HepG2 (cell line): ENCODE data around the gene SSTR5. TPM values are rescaled to one million over a fixed set of nuclear protein-coding genes. Genes with fewer than 3 reads are reported as not detected.
A peak's percentile ranks its signal among the peaks of the same experiment; 100 is the strongest.

Experiments
- ATAC-seq: fragments of 200-7000 bp; cut with Tn5 transposase; 3 replicates; pipeline ENCODE4 v1.9.1; 2020; ENCODE audit warnings: mild to moderate bottlenecking, moderate library complexity
- BruUV-seq: library from RNA; stranded (reverse); fragments of 400-500 nt; replicated peaks from 2 replicates; lab custom pipeline; 2021; lab: Mats Ljungman, UMichigan
- CTCF ChIA-PET: fragments of 300-600 bp; formaldehyde crosslinking; extraction: SDS; loops from one replicate; lab custom pipeline; 2021; ENCODE audit warnings: low total read pairs, inconsistent platforms, low intra/inter-chr PET ratio; lab: Yijun Ruan, JAX
- POLR2A ChIA-PET: fragments of 350-600 bp; sonication (Branson Sonifier 250); formaldehyde crosslinking; loops from one replicate; lab custom pipeline; 2020; ENCODE audit warnings: antibody characterized with exemption, inconsistent platforms; lab: Yijun Ruan, JAX
- DNase-seq: peaks from one replicate; pipeline ENCODE4 v3.0.0-alpha.2; 2015; ENCODE audit warnings: low spot score
- FAIRE-seq: peaks from 3 replicates; lab custom pipeline; 2011; peaks lifted over from hg19 to GRCh38; lab: Jason Lieb, UNC
- H2AFZ ChIP-seq: one replicate; pipeline ENCODE4 v1.6.1; 2011; ENCODE audit warnings: low read length, inconsistent platforms
- H3K27ac ChIP-seq: fragments of 300-600 bp; 3 replicates; pipeline ENCODE4 v1.8.0; 2011; ENCODE audit warnings: mixed run types, mild to moderate bottlenecking, mixed read lengths, low read length, inconsistent platforms; ENCODE audit not compliant: insufficient read depth; ENCODE audit errors: extremely low read length
- H3K27me3 ChIP-seq, 2 experiments: fragments of 200-600 bp in 1 of 2; 2 replicates in 1 of 2; 3 replicates in 1 of 2; pipeline versions ENCODE4 v1.6.0 to v1.8.0; 2011; ENCODE audit warnings: low read length in 2 of 2, mild to moderate bottlenecking in 2 of 2, moderate library complexity in 2 of 2, inconsistent platforms in 1 of 2; ENCODE audit not compliant: insufficient read depth in 2 of 2, control insufficient read depth in 1 of 2
- H3K36me3 ChIP-seq, 2 experiments: fragments of 200-600 bp in 1 of 2; replicated peaks in 1 of 2; 2 replicates in 1 of 2; 3 replicates in 1 of 2; pipeline versions ENCODE4 v1.5.1 to v1.8.0; 2011; ENCODE audit warnings: low read length in 2 of 2, inconsistent platforms in 1 of 2; ENCODE audit not compliant: insufficient read depth in 2 of 2, control insufficient read depth in 1 of 2
- H3K4me1 ChIP-seq: 2 replicates; pipeline ENCODE4 v1.5.1; 2012; ENCODE audit warnings: low read length, inconsistent platforms; ENCODE audit not compliant: insufficient read depth
- H3K4me2 ChIP-seq: 2 replicates; pipeline ENCODE4 v1.6.0; 2011; ENCODE audit warnings: low read depth, low read length, inconsistent platforms
- H3K4me3 ChIP-seq, 3 experiments: fragments of 200-600 bp in 1 of 3; sonication (generic), shearing (Covaris generic) in 1 of 3; replicated peaks in 1 of 3; 2 replicates each; pipeline ENCODE4 v1.5.1; 2011 to 2016; ENCODE audit warnings: low read length in 3 of 3, inconsistent platforms in 2 of 3, low read depth in 2 of 3, mild to moderate bottlenecking in 2 of 3, control low read depth in 1 of 3, mixed read lengths in 1 of 3; ENCODE audit not compliant: insufficient read depth in 1 of 3
- H3K79me2 ChIP-seq: one replicate; pipeline ENCODE4 v1.6.1; 2011; ENCODE audit warnings: low read length, inconsistent platforms; ENCODE audit not compliant: insufficient read depth
- H3K9ac ChIP-seq: 2 replicates; pipeline ENCODE4 v1.6.0; 2011; ENCODE audit warnings: mild to moderate bottlenecking, low read depth, low read length, inconsistent platforms; ENCODE audit not compliant: insufficient read depth
- H3K9me3 ChIP-seq: 2 replicates; pipeline ENCODE4 v1.5.1; 2012; ENCODE audit warnings: mild to moderate bottlenecking, low read length
- H4K20me1 ChIP-seq: 2 replicates; pipeline ENCODE4 v1.6.0; 2011; ENCODE audit warnings: inconsistent platforms, mild to moderate bottlenecking, low read length, moderate library complexity; ENCODE audit not compliant: insufficient read depth
- AKAP8 ChIP-seq: sonication (generic); formaldehyde crosslinking; IDR thresholded peaks from 2 replicates; pipeline ENCODE4 v1.5.1; 2020; ENCODE audit warnings: mild to moderate bottlenecking, missing genetic modification reagents
- FOXJ3 ChIP-seq: sonication (generic); formaldehyde crosslinking; IDR thresholded peaks from 2 replicates; pipeline ENCODE4 v1.4.0; 2020; ENCODE audit warnings: missing genetic modification reagents, mild to moderate bottlenecking, borderline replicate concordance
- KAT2B ChIP-seq: fragments of 150-350 bp; IDR thresholded peaks from 2 replicates; pipeline ENCODE4 v1.6.1; 2014; ENCODE audit warnings: low read depth, low read length, borderline replicate concordance
- KMT2A ChIP-seq: sonication (generic); formaldehyde crosslinking; IDR thresholded peaks from 2 replicates; pipeline ENCODE4 v1.4.0; 2020; ENCODE audit warnings: missing genetic modification reagents
- MAFF ChIP-seq: IDR thresholded peaks from 2 replicates; pipeline ENCODE4 v1.6.1; 2011; ENCODE audit warnings: low read depth, low read length, improper control_type of control experiment
- MAFK ChIP-seq, 2 experiments: IDR thresholded peaks in 1 of 2; conservative IDR thresholded peaks in 1 of 2; 2 replicates each; pipeline ENCODE4 v1.6.1; 2011; ENCODE audit warnings: improper control_type of control experiment in 2 of 2, low read length in 2 of 2
- MTF2 ChIP-seq: sonication (generic); formaldehyde crosslinking; IDR thresholded peaks from 2 replicates; pipeline ENCODE4 v1.5.0; 2020; ENCODE audit warnings: missing genetic modification reagents, borderline replicate concordance
- RELA ChIP-seq: sonication (generic); formaldehyde crosslinking; IDR thresholded peaks from 2 replicates; pipeline ENCODE4 v1.4.0; 2020; ENCODE audit warnings: missing genetic modification reagents
- RERE ChIP-seq: IDR thresholded peaks from 2 replicates; pipeline ENCODE4 v1.6.1; 2016; ENCODE audit warnings: low read depth, missing genetic modification reagents, missing compliant biosample characterization
- SP4 ChIP-seq: sonication (generic); formaldehyde crosslinking; IDR thresholded peaks from 2 replicates; pipeline ENCODE4 v1.8.1; 2023; ENCODE audit warnings: mild to moderate bottlenecking, missing genetic modification reagents
- THAP11 ChIP-seq: IDR thresholded peaks from 2 replicates; pipeline ENCODE4 v1.6.1; 2016; ENCODE audit warnings: missing biosample characterization, missing genetic modification reagents
- ZBTB3 ChIP-seq: sonication (generic); formaldehyde crosslinking; IDR thresholded peaks from 2 replicates; pipeline ENCODE4 v1.4.0; 2020; ENCODE audit warnings: low read depth, mild to moderate bottlenecking, moderate library complexity, missing genetic modification reagents, borderline replicate concordance
- ZNF274 ChIP-seq: sonication (generic); formaldehyde crosslinking; IDR thresholded peaks from 2 replicates; pipeline ENCODE4 v1.5.1; 2020; ENCODE audit warnings: mild to moderate bottlenecking, missing genetic modification reagents
- ZNF430 ChIP-seq: sonication (generic); formaldehyde crosslinking; IDR thresholded peaks from 2 replicates; pipeline ENCODE4 v1.9.0; 2021; ENCODE audit warnings: mild to moderate bottlenecking, missing genetic modification reagents
- ZNF446 ChIP-seq: sonication (generic); formaldehyde crosslinking; IDR thresholded peaks from 2 replicates; pipeline ENCODE4 v1.5.0; 2020; ENCODE audit warnings: mild to moderate bottlenecking, missing genetic modification reagents
- WGBS: methylation state at CpG from one replicate; pipeline ENCODE4 v1.1.6; 2017; ENCODE audit warnings: low lambda C conversion rate; 5-methylcytosine and 5-hydroxymethylcytosine counted together
- in situ Hi-C: cut with HindIII; loops from 2 replicates; pipeline ENCODE4 v1.10.0; 2017; ENCODE audit warnings: low pct_unique_long_range_greater_than_20kb; ENCODE audit not compliant: extremely low pct_ligation_motif_present
- intact Hi-C: fragments of 100-400 bp; cut with micrococcal nuclease; formaldehyde crosslinking; loops from one replicate; pipeline ENCODE4 v1.10.0; 2022; ENCODE audit not compliant: unreplicated experiment
- polyA plus RNA-seq, 8 experiments: library from polyadenylated mRNA; depleted of rRNA in 3 of 8; stranded (reverse) in 7 of 8; unstranded in 1 of 8; fragments of >200 nt; fragmentation: Illumina TruSeq in 4 of 8; extraction: Trizol in 4 of 8; gene quantifications; 2 replicates each; pipeline versions ENCODE4 v1.2.1 to v1.2.3, GENCODE V29; 2011 to 2016; ENCODE audit warnings: low read depth in 4 of 8, missing spikeins in 1 of 8, mixed read lengths in 1 of 8; ENCODE audit not compliant: insufficient read depth in 1 of 8
- total RNA-seq, 5 experiments: library from RNA; depleted of rRNA; stranded (reverse); fragments of >200 nt; fragmentation: Illumina TruSeq; extraction: Trizol; gene quantifications; 2 replicates each; pipeline ENCODE4 v1.2.3, GENCODE V29; 2016; ENCODE audit warnings: low read depth in 1 of 5

SSTR5 gene
- total and polyA plus RNA-seq, 2 of the 13 experiments (the other 11 are each of a cell fraction or from before 2014, with no cell fraction given) = 0.20 to 0.49 TPM

DNA sequence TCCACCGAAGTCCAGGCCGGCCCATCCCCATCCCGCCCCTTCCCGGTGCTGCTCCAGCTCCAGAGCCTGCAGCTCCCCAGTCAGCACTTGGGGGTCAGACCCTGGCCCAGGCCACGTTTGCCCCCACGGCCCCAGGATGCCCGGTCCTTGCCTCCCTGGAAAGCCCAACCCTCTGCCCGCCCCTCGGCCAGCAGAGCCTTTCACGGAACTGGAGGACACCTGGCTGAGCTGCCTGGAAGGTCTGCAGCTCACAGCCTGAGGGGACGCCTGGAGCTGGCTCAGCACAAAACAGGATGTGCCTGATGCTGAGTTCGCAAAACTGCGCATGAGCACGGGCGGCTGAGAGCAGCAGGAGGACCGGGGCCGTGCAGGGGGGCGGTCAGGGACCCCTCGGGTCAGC lies 29.7 kb upstream of the SSTR5 start:
- no peak; the same call in 2 of the 3 replicates for ATAC-seq
- Histone ChIP-seq H3K9me3 (no peaks in the 10 kb centered on the region), H3K27ac (no peak overlapping the region), H2AFZ (no peak overlapping the region), H3K36me3 (no peaks in the 10 kb centered on the region), H3K27me3 (peaks cover 9 to 53% of the 10 kb centered on the region in 2 experiments), H3K4me2 (no peak overlapping the region), H3K79me2 (no peaks in the 10 kb centered on the region), H3K4me3 (no peak overlapping the region)
- no TSS peak for BruUV-seq
- CTCF ChIA-PET = no interaction called here
- no CpG with 5 or more reads among the region's 19 CpGs for WGBS
- intact Hi-C loops = no loop called here
- FAIRE-seq = no peak
- TF ChIP-seq SP4 (CRISPR knock-in tag) (no peak), ZNF446 (CRISPR knock-in tag) (no peak), AKAP8 (CRISPR knock-in tag) (no peak), MAFK (conservative IDR thresholded peaks at IDR 0.05 in 1 of 2, IDR thresholded peaks at IDR 0.05 in 1 of 2; ENCODE audit: low read length in 2 of 2) (peak; percentile 78 to 89), MAFF (peak; percentile 84), THAP11 (CRISPR knock-in tag) (no peak), ZNF274 (CRISPR knock-in tag) (no peak)
- TF ChIP-seq, all 625 proteins: peak for 2
- DNase-seq = no peak
- Histone ChIP-seq H3K4me1 (no peaks in the 10 kb centered on the region; the same call in 1 of the 2 replicates), H4K20me1 (no peaks in the 10 kb centered on the region), H3K9ac (no peak overlapping the region)
- in situ Hi-C loops = no loop called here
- POLR2A ChIA-PET = no interaction called here

DNA sequence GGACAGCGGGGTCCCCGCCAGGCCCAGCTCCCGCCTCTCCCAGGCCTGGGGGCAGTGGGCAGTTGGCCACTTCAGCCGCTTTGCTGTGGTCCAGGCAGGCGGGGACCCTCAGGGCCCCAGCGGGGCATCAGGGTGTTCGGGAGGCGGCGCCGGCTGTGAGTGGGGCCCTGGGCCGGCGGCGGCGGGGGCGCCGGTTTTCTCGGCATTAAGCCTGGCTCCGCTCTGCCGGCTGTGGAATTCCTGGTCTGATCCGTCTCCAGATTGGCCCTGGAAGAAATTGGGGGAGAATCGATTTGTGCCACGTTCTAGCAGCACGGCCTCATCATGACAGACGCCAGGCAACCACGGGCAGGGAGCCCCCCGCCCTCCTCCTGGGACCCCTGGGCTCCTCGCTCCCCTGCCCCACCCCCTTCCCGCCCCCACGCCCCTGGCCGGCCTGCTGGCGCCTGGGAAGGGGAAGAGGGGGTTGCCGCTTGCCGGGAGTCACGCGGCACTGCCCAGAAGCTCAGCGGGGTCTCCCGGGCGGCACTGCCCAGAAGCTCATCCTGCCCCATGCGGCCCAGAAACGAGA lies 28.6 kb upstream of the SSTR5 start:
- no peak for DNase-seq
- Histone ChIP-seq H3K9me3 (no peaks in the 10 kb centered on the region), H3K27me3 (peaks cover 10 to 51% of the 10 kb centered on the region in 2 experiments; a peak in 4 of 5 replicates), H2AFZ (no peak overlapping the region), H3K79me2 (no peaks in the 10 kb centered on the region), H4K20me1 (no peaks in the 10 kb centered on the region), H3K9ac (no peak overlapping the region), H3K4me3 (no peak overlapping the region), H3K4me1 (peaks cover 11% of the 10 kb centered on the region), H3K27ac (no peak overlapping the region), H3K4me2 (no peak overlapping the region), H3K36me3 (no peaks in the 10 kb centered on the region)
- BruUV-seq = no TSS peak
- FAIRE-seq = no peak
- ATAC-seq = no peak
- 39% methylated on average over 7 of the region's 40 CpGs for WGBS
- intact Hi-C loops = no loop called here
- CTCF ChIA-PET = no interaction called here
- POLR2A ChIA-PET = no interaction called here
- in situ Hi-C loops = no loop called here
- TF ChIP-seq MTF2 (CRISPR knock-in tag) = no peak
- no peak for TF ChIP-seq RELA (CRISPR knock-in tag)
- no peak for TF ChIP-seq KAT2B
- TF ChIP-seq ZBTB3 (CRISPR knock-in tag) = no peak
- TF ChIP-seq FOXJ3 (CRISPR knock-in tag) = no peak
- no peak for TF ChIP-seq KMT2A (CRISPR knock-in tag)
- no peak for TF ChIP-seq RERE (CRISPR knock-in tag)
- no peak for TF ChIP-seq ZNF430 (CRISPR knock-in tag)
